Measurements from ENCODE around the gene KAZN. TPM values are rescaled to one million over a fixed set of nuclear protein-coding genes. Genes with fewer than 3 reads are reported as not detected.

The KAZN gene
- total RNA-seq, 2 experiments from 2014 or later = 0.22 to 0.55 TPM

- ATAC-seq (ENCODE audit: poor library complexity) = no peak
- H3K4me3 ChIP-seq (ENCODE audit: low read length) = no peak overlapping the region
- no peak overlapping the region for H3K27ac Mint-ChIP-seq
- intact Hi-C loops (cut with DNase I, micrococcal nuclease) = no loop called here
- ChIA-PET CTCF (no interaction called here), POLR2A (no interaction called here)
- TF ChIP-seq, protein P1, sequence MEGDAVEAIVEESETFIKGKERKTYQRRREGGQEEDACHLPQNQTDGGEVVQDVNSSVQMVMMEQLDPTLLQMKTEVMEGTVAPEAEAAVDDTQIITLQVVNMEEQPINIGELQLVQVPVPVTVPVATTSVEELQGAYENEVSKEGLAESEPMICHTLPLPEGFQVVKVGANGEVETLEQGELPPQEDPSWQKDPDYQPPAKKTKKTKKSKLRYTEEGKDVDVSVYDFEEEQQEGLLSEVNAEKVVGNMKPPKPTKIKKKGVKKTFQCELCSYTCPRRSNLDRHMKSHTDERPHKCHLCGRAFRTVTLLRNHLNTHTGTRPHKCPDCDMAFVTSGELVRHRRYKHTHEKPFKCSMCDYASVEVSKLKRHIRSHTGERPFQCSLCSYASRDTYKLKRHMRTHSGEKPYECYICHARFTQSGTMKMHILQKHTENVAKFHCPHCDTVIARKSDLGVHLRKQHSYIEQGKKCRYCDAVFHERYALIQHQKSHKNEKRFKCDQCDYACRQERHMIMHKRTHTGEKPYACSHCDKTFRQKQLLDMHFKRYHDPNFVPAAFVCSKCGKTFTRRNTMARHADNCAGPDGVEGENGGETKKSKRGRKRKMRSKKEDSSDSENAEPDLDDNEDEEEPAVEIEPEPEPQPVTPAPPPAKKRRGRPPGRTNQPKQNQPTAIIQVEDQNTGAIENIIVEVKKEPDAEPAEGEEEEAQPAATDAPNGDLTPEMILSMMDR (IDR thresholded peaks at IDR 0.05) = no peak
- H3K9me3 Mint-ChIP-seq = no peaks in the 10 kb centered on the region
- no peaks in the 10 kb centered on the region for H3K4me1 Mint-ChIP-seq (ENCODE audit: low read depth)
- H3K4me3 Mint-ChIP-seq = no peak overlapping the region
- H3K27ac ChIP-seq (ENCODE audit: low read depth in 1 of 2, low read length in 2 of 2) = no peak overlapping the region
- DNase-seq = no peak
- H3K9me3 ChIP-seq (ENCODE audit: control insufficient read depth in 1 of 2, insufficient read depth in 1 of 2, low read length in 2 of 2) = no peaks in the 10 kb centered on the region
- no peaks in the 10 kb centered on the region for H3K36me3 Mint-ChIP-seq (ENCODE audit: low read depth)
- H3K36me3 ChIP-seq (ENCODE audit: insufficient read depth, low read length) = no peaks in the 10 kb centered on the region
- H3K4me1 ChIP-seq (ENCODE audit: insufficient read depth, low read length) = no peaks in the 10 kb centered on the region
- peaks cover 0 to 14% of the 10 kb centered on the region in 2 experiments for H3K27me3 ChIP-seq (ENCODE audit: control insufficient read depth in 1 of 2, insufficient read depth in 2 of 2, low read length in 2 of 2)
- peaks cover 16% of the 10 kb centered on the region for H3K27me3 Mint-ChIP-seq
Measured at GRCh38 chr1:14745789-14746188, 147.3 kb downstream of the KAZN start.

DNA sequence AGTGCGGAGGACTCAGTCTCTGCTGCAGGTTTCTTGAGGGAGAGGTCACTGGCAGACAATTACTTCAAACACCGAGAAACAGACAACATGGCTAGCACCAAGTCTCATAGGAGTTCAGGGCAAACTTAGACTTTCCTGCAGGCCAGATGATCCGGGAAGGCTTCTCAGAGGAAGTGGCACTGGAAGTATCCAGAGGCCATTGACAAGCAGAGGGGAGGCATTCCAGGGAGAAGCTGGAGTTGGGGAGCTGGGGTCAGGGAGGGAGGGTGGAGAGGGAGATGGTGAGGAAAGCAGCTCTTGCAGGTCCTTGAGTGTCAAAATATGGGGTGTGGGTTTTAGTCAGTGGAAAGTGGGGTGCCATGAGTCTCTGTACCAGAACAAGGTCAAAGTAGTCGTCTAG is 147.9 kb downstream of the KAZN start:
- ATAC-seq (ENCODE audit: poor library complexity) = no peak

GRCh38 chr1:14748151-14748550 is 149.7 kb downstream of the KAZN start:
- Mint-ChIP-seq H3K4me1 (ENCODE audit: low read depth) (no peaks in the 10 kb centered on the region), H3K27ac (no peak overlapping the region), H3K4me3 (no peak overlapping the region), H3K27me3 (peaks cover 4% of the 10 kb centered on the region), H3K36me3 (ENCODE audit: low read depth) (no peaks in the 10 kb centered on the region), H3K9me3 (no peaks in the 10 kb centered on the region)
- H3K27me3 ChIP-seq (ENCODE audit: control insufficient read depth in 1 of 2, insufficient read depth in 2 of 2, low read length in 2 of 2) = peaks cover 0 to 4% of the 10 kb centered on the region in 2 experiments
- ChIA-PET POLR2A (no interaction called here), CTCF (no interaction called here)
- ATAC-seq (ENCODE audit: poor library complexity) = no peak
- H3K4me3 ChIP-seq (ENCODE audit: low read length) = no peak overlapping the region
- DNase-seq = no peak
- no peaks in the 10 kb centered on the region for H3K4me1 ChIP-seq (ENCODE audit: insufficient read depth, low read length)
- intact Hi-C loops (cut with DNase I, micrococcal nuclease) = no loop called here
- no peaks in the 10 kb centered on the region for H3K9me3 ChIP-seq (ENCODE audit: control insufficient read depth in 1 of 2, insufficient read depth in 1 of 2, low read length in 2 of 2)
- no peak overlapping the region for H3K27ac ChIP-seq (ENCODE audit: low read depth in 1 of 2, low read length in 2 of 2)
- TF ChIP-seq, protein P1 (IDR thresholded peaks at IDR 0.05) = no peak
- no peaks in the 10 kb centered on the region for H3K36me3 ChIP-seq (ENCODE audit: insufficient read depth, low read length)

More for the DNA sequence above, 147.9 kb downstream of the KAZN start:
- peaks cover 0 to 7% of the 10 kb centered on the region in 2 experiments for H3K27me3 ChIP-seq (ENCODE audit: control insufficient read depth in 1 of 2, insufficient read depth in 2 of 2, low read length in 2 of 2)
- no peaks in the 10 kb centered on the region for H3K9me3 ChIP-seq (ENCODE audit: control insufficient read depth in 1 of 2, insufficient read depth in 1 of 2, low read length in 2 of 2)
- H3K27me3 Mint-ChIP-seq = peaks cover 10% of the 10 kb centered on the region
- H3K4me1 ChIP-seq (ENCODE audit: insufficient read depth, low read length) = no peaks in the 10 kb centered on the region
- intact Hi-C loops (cut with DNase I, micrococcal nuclease) = no loop called here
- H3K27ac ChIP-seq (ENCODE audit: low read depth in 1 of 2, low read length in 2 of 2) = no peak overlapping the region
- no peak for DNase-seq
- no peaks in the 10 kb centered on the region for H3K9me3 Mint-ChIP-seq
- H3K36me3 ChIP-seq (ENCODE audit: insufficient read depth, low read length) = no peaks in the 10 kb centered on the region
- H3K36me3 Mint-ChIP-seq (ENCODE audit: low read depth) = no peaks in the 10 kb centered on the region
- TF ChIP-seq, protein P1 (IDR thresholded peaks at IDR 0.05) = no peak
- no peak overlapping the region for H3K27ac Mint-ChIP-seq
- ChIA-PET POLR2A (no interaction called here), CTCF (no interaction called here)
- H3K4me3 Mint-ChIP-seq = no peak overlapping the region
- H3K4me1 Mint-ChIP-seq (ENCODE audit: low read depth) = no peaks in the 10 kb centered on the region
- H3K4me3 ChIP-seq (ENCODE audit: low read length) = no peak overlapping the region

All from CD4-positive, alpha-beta T cell (primary cell).